Peyer's patch (tissue), 4 donors: ENCODE results near the gene PINK1.

Experiments used
- POLR2A ChIP-seq, 2 donors: fragments of 450-650 bp; IDR thresholded peaks; one replicate each; pipeline ENCODE4 v1.5.1; 2017; ENCODE audit warnings: antibody characterized with exemption in 2 of 2, mild to moderate bottlenecking in 2 of 2, moderate library complexity in 2 of 2
- TF ChIP-seq, protein P1 (sequence below), 6 experiments: fragments of 450-650 bp in 4 of 6; fragments of 200-600 bp in 2 of 6; sonication (generic) in 1 of 6; IDR thresholded peaks; one replicate each; pipeline ENCODE4 v1.5.1; 2017 to 2019; ENCODE audit warnings: antibody characterized with exemption in 6 of 6, mild to moderate bottlenecking in 3 of 6, moderate library complexity in 1 of 6

DNA sequence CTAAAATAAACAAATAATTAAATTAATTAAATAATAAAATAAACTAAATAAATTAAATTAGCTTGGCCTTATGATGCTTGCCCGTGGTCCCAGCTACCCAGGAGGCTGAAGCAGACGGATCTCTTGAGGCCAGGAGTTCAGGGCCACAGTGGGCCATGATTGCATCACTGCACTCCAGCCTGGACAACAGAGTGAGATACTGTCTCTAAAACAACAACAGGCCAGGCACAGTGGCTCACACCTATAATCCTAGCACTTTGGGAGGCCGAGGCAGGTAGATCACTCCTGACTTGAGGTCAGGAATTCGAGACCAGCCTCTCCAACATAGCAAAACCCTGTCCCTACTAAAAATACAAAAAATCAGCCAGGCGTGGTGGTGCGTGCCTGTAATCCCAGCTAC, 12.2 kb upstream of the PINK1 start:
- no peak for TF ChIP-seq POLR2A (IDR thresholded peaks at IDR 0.05)
- TF ChIP-seq, protein P1, sequence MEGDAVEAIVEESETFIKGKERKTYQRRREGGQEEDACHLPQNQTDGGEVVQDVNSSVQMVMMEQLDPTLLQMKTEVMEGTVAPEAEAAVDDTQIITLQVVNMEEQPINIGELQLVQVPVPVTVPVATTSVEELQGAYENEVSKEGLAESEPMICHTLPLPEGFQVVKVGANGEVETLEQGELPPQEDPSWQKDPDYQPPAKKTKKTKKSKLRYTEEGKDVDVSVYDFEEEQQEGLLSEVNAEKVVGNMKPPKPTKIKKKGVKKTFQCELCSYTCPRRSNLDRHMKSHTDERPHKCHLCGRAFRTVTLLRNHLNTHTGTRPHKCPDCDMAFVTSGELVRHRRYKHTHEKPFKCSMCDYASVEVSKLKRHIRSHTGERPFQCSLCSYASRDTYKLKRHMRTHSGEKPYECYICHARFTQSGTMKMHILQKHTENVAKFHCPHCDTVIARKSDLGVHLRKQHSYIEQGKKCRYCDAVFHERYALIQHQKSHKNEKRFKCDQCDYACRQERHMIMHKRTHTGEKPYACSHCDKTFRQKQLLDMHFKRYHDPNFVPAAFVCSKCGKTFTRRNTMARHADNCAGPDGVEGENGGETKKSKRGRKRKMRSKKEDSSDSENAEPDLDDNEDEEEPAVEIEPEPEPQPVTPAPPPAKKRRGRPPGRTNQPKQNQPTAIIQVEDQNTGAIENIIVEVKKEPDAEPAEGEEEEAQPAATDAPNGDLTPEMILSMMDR (IDR thresholded peaks at IDR 0.05): no peak
